ENCODE data around the gene KCNJ10.
A peak's percentile ranks its signal among the peaks of the same experiment; 100 is the strongest.

Gene KCNJ10

GRCh38 chr1:160098852-160099561, 29.0 kb upstream of the KCNJ10 start:
- peak; percentile 93 for DNase-seq

- DNase-seq, result peak; percentile 76
These were observed 28.2 kb upstream of the KCNJ10 start, which contains the start of gene IGSF8 for GRCh38 chr1:160097911-160098851. IGSF8 (minus strand) TSS chr1:160098619; CDS start chr1:160098472, 147 bp downstream.

- no peak for DNase-seq
These were observed 27.4 kb upstream of the KCNJ10 start for GRCh38 chr1:160097151-160097910.

GRCh38 chr1:160096274-160097116, 26.5 kb upstream of the KCNJ10 start:
- no peak for DNase-seq

- DNase-seq, result no peak
These were observed 25.6 kb upstream of the KCNJ10 start for GRCh38 chr1:160095382-160096105.

- no peak for DNase-seq
These were observed 24.8 kb upstream of the KCNJ10 start for GRCh38 chr1:160094806-160095205.

GRCh38 chr1:160094291-160094625, 24.3 kb upstream of the KCNJ10 start:
- DNase-seq, result no peak

- no peak for DNase-seq
These were observed 23.8 kb upstream of the KCNJ10 start for GRCh38 chr1:160093624-160094290.

GRCh38 chr1:160093069-160093395, 23.1 kb upstream of the KCNJ10 start:
- DNase-seq, result no peak

GRCh38 chr1:160092366-160093068, 22.6 kb upstream of the KCNJ10 start:
- no peak for DNase-seq

- DNase-seq, result no peak
These were observed 21.8 kb upstream of the KCNJ10 start for GRCh38 chr1:160091666-160092223.

- DNase-seq, result no peak
These were observed 20.8 kb upstream of the KCNJ10 start for GRCh38 chr1:160090760-160091159.

- DNase-seq, result no peak
These were observed 19.9 kb upstream of the KCNJ10 start for GRCh38 chr1:160089883-160090282.

- DNase-seq, result no peak
These were observed 17.2 kb upstream of the KCNJ10 start for GRCh38 chr1:160087118-160087662.

GRCh38 chr1:160086456-160086892, 16.5 kb upstream of the KCNJ10 start:
- DNase-seq, result no peak

GRCh38 chr1:160085686-160086455, 15.9 kb upstream of the KCNJ10 start:
- peak; percentile 61 for DNase-seq

GRCh38 chr1:160084771-160085321, 14.9 kb upstream of the KCNJ10 start:
- no peak for DNase-seq

Data from fibroblast of skin of abdomen (primary cell).